ENCODE results near the gene ARHGAP30.

DNA sequence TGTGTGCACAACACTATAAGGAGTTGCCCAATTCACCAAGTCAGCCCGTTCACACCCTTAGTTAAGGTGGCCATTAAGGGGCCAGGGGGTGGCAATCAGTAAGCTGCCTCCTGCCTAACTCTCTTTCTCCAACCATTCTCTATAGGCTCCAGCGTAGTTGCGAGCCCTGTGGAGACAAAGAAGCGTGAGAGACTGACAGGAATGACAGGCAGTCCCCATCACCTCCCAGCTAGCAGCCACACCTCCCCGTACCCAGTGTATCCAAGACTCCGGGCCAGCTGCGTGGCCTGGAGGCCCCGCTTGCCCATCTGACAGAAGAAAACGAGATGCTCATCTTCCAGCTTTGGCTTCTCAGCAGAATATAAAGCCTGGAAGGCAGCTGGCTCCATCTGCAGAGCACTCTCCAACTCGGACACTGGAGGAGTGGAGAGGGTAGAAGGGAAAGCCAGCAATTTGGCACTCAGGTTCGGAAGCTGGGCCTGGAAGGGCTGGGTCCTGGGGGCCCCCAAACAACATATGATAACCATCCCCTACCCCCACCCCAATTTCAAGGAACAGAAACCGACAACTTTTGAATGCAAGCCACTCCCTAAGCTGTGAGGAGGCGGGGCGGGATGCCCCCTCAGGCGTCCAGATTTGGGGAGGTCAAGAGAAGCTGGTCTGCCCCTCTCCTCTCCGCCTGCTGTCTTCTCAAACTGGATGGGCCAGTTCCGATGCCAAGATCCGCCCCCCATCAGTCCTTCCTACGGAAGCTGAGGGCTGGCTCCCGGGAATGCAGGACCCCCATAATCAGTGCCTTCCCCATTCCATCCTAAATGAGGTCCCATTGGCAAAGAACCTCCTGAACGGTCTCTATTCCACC is 31.8 kb downstream of the ARHGAP30 start:
- TF ChIP-seq, protein P1, sequence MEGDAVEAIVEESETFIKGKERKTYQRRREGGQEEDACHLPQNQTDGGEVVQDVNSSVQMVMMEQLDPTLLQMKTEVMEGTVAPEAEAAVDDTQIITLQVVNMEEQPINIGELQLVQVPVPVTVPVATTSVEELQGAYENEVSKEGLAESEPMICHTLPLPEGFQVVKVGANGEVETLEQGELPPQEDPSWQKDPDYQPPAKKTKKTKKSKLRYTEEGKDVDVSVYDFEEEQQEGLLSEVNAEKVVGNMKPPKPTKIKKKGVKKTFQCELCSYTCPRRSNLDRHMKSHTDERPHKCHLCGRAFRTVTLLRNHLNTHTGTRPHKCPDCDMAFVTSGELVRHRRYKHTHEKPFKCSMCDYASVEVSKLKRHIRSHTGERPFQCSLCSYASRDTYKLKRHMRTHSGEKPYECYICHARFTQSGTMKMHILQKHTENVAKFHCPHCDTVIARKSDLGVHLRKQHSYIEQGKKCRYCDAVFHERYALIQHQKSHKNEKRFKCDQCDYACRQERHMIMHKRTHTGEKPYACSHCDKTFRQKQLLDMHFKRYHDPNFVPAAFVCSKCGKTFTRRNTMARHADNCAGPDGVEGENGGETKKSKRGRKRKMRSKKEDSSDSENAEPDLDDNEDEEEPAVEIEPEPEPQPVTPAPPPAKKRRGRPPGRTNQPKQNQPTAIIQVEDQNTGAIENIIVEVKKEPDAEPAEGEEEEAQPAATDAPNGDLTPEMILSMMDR (IDR thresholded peaks at IDR 0.05): no peak
- TF ChIP-seq EP300 (IDR thresholded peaks at IDR 0.05): no peak
- TF ChIP-seq POLR2A (IDR thresholded peaks at IDR 0.05): no peak

Data from ovary (tissue), 3 donors.